ENCODE data around the gene NSMCE1.

Gene NSMCE1

DNA sequence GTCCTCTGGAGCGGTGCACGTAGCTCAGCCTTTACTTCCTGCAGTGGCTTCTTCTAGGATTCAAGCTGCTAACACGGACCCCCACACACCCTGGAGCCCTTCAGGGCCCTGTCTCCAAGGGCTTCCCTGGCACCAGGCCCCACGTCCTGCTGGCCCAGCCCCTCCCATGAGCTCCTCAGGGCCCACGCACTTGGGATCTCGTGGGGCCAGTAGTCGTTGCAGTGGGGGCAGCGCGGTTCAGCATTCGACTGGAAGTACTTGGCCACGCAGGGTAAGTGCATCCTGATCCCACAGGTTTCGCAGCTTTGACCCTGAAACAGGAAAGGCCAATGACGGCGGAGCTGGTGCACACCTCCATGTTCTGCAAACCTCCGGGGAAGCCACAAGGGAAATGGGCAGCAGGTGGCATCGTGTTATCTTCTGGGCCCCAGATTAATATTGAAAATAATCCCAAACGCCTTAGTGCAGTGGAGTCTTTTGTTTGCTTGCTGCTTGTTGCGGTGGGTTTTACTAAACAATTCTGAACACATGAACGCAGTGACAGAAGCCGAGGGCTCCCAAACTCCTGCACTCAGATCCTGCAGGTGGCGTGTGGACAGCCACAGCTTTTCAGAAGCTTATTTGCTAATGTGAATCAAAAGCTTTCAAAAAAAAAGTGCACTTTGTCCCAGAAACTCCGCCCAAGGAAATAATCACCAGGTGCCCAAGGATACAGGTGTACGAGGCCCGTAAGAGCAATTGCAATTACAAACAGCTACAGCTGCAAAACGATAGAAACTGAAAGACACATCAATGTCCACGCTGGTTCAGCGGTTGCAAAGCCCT, 42.8 kb downstream of the NSMCE1 start:
- no peak for DNase-seq
- in situ Hi-C loops (cut with HindIII; ENCODE audit: low pct_ligation_motif_present, low pct_unique_long_range_greater_than_20kb, low sequenced_read_pairs): no loop called here

DNA sequence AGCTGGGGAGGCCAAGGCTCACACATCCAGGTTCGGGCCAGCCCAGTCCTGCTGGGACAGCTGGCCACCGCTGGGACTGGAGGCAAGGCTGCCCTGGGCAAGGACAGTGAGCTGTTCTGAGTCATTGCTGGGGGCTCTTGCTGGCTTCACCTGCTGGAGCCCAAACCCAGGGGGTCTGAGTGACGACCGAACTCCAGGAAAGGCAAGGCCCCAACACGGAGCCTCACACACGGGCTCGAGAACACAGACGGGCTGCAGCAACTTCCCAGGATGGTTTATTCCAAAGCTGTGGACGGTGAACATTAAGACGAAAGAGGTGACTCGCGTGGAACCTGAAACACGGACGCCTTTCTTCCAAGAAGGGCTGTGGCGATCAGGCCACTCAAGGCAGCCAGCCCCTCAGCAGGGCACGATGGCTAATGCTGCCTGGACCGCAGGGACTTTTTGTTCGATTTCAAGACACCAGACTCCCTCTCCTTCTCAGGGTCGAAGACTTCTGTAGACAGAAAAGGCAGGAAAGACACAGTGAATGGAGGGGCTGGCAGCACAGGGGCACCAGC, 43.8 kb downstream of the NSMCE1 start:
- DNase-seq: no peak
- in situ Hi-C loops (cut with HindIII; ENCODE audit: low pct_ligation_motif_present, low pct_unique_long_range_greater_than_20kb, low sequenced_read_pairs): no loop called here

DNA sequence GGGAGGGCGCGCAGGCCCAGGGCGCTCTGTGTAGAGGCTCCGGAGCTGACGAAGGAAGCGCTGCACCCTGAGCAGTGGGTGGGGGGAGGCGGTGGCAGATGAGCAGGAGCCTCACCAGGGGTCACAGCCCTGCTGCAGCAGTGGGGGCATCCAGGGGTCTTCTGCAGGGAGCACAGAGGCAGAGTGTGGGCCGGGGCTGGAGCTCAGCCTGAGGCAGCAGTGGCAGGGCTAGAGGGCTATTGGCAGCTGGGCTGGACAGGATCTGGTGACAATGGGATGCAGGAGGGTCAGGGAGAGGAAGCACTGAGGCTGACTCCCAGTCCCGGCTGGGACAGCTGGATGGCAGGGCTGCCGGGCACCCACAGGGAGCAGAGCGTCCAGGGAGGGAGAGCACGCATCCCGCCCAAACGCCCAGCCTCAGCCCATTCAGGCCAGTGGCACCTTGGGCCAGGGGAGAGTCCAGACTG, 44.3 kb downstream of the NSMCE1 start:
- in situ Hi-C loops (cut with HindIII; ENCODE audit: low pct_ligation_motif_present, low pct_unique_long_range_greater_than_20kb, low sequenced_read_pairs): no loop called here
- no peak for DNase-seq

DNA sequence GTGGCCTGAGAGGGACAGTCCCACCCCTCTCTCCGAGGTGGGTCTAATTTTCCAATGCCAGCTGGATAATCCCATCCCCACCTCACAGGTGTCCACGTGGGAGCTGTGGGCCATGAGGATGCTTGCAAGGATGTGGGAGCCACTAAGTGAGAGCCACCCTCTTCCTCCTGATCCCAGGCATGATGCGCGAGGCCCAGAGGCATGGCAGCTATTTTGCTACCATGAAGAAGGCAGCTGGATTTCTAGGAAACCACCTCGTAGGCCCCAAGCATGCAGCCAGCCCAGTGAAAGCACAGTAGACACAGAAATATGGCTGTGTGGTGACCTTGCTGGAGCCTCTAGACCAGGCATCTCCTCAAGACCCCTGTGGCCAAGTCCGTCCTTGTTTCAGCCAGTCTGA, 44.9 kb downstream of the NSMCE1 start:
- no peak for DNase-seq
- in situ Hi-C loops (cut with HindIII; ENCODE audit: low pct_ligation_motif_present, low pct_unique_long_range_greater_than_20kb, low sequenced_read_pairs): no loop called here

DNA sequence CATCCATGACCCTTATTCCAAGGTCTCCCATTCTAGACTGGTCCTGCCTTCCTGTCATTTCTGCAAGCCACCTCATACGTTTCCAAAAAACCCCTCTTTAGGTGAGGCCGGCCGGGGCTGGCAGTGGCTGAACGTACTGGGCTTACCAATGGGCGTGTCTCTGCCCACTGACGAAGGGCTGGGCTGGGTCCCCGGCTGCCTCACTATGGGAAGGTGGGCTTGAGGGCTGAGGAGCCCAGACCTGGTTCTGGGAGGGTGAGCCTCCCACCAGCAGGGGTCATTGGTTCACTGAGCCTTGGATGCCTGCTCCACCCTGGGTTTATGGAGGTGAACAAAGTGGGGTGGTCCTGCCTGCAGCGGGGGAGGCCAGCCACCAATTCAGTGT, 45.4 kb downstream of the NSMCE1 start:
- in situ Hi-C loops (cut with HindIII; ENCODE audit: low pct_ligation_motif_present, low pct_unique_long_range_greater_than_20kb, low sequenced_read_pairs): no loop called here
- DNase-seq: no peak

DNA sequence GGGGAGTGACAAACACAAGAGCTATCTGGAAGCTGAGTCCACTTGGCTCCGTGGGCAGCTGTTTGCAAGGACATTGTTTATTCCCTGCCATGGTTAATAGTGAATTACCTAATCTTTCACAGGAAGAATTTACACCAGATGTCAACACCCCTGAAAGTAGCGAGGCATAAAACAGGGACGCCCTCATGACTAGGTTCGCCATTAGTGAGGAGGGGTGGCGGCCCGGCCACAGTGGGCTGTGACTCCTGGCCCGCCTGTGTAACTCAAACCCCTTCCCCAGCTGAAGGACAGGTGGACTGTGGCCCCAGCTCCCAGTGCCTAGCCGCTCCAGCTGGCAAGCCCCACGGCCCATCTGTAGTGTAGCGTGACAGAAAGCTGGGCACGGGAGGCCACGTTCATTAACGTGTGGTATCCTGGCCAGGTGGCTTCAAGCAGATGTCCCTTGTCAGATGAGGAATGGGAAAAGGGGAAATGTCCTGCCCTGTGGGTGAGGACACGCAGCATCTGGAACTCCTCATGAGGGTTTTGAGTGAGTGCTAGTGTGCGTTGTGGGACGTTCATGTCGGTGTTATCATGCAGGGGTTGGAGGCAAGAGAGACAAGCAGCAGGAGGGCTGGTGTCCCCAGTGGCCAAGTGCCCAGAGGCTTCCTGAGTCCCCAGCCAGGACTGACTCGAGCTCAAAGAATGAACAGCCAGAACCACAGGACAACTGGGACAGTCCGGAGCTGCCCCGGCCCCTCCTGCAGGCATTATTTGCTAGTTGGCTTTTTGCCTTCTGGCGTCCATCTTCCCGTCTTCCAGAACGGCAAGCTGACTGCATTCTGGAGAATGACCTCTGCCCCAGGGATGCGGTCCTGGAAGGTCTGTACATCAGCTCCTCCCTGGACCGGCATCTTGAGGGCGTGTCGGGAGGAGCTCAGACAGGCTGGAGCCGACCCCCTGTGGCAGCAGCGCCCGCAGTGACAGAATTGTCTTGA, 46.0 kb downstream of the NSMCE1 start:
- in situ Hi-C loops (cut with HindIII; ENCODE audit: low pct_ligation_motif_present, low pct_unique_long_range_greater_than_20kb, low sequenced_read_pairs): no loop called here
- peak; percentile 24 for DNase-seq

DNA sequence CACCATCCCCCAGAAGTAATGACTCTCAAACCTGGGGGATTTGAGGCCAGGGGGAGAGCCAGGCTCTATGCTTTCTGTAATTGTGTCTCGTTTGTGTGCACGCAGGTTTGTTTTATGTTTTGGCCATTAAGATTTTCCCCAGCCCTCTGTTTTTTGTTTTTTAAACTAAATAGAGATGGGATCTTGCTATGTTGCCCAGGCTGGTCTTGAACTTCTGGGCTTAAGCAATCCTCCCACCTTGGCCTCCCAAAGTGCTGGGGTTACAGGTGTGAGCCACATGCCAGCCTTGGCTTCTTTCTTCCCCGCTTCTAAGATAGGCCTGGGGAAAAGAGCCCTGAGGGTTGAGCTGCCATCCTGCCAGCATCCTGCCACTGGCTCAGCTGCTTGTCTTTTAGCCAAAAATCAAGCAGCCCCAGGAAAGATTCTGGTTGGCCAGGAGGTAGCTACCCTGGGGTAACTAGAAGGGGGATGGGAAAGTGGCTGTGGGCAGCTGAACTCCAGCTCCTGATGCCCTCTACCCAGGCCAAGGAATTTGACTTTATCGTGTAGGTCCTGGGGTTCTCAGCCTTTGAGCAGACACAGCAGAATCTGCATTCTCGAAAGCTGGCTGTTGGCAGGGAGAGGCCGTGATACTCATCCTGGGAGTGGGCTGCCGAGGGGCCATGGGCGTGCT, 46.9 kb downstream of the NSMCE1 start:
- in situ Hi-C loops (cut with HindIII; ENCODE audit: low pct_ligation_motif_present, low pct_unique_long_range_greater_than_20kb, low sequenced_read_pairs): no loop called here
- no peak for DNase-seq

DNA sequence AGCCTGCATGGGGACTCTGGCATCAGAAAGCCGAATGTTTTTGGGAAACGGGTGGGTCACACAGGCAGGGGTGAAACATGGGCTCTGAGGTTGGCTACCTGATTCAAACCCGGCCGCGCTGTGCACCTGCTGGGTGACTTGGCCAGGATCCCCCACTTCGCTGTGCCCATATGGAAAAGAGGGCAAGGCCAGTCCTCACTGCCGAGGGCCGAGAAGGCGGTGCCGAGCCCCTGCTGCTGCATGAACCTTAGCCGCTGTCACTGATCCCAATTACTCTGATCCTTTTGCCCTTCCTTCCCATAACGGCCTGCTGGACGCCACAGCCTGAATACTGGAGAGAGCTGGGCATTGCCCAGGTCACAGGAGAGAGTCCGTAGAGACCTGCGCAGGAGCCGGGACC, 47.6 kb downstream of the NSMCE1 start:
- DNase-seq: no peak
- in situ Hi-C loops (cut with HindIII; ENCODE audit: low pct_ligation_motif_present, low pct_unique_long_range_greater_than_20kb, low sequenced_read_pairs): no loop called here

DNA sequence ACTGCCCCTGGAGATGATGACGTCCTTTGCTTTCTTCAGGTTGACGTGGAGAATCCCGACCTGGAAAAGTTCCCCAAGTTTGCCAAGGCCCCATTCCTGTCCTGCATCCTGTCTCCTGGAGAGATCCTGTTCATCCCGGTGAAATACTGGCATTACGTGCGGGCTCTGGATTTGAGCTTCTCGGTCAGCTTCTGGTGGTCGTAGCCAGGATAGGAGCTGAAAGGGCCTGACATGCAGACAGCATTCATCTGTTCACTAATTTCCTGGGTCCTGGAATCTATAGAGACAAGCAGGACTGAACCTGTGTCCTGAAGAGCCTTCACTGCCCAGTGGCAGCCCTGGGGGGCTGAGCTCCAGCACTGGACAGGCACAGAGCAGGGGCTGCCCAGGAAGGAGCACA, 48.0 kb downstream of the NSMCE1 start:
- in situ Hi-C loops (cut with HindIII; ENCODE audit: low pct_ligation_motif_present, low pct_unique_long_range_greater_than_20kb, low sequenced_read_pairs): no loop called here

DNA sequence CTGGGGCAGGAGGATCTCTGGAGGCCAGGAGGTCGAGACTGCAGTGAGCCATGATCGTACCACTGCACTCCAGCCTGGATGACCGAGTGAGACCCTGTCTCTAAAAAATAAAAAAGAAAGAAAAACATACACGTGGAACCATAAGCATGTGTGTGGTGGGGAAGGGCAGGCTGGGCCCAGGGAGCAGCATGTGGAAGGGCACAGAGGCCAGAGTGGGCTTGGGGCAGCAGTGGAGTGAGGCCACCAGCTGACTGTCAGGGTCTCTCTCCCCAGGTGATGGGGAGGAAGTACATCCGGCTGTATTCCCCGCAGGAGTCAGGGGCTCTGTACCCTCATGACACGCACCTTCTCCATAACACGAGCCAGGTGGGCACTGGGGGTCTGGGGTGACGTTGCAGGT, 48.5 kb downstream of the NSMCE1 start:
- DNase-seq: no peak
- in situ Hi-C loops (cut with HindIII; ENCODE audit: low pct_ligation_motif_present, low pct_unique_long_range_greater_than_20kb, low sequenced_read_pairs): no loop called here

More for the DNA sequence above, 48.0 kb downstream of the NSMCE1 start:
- DNase-seq: no peak

DNA sequence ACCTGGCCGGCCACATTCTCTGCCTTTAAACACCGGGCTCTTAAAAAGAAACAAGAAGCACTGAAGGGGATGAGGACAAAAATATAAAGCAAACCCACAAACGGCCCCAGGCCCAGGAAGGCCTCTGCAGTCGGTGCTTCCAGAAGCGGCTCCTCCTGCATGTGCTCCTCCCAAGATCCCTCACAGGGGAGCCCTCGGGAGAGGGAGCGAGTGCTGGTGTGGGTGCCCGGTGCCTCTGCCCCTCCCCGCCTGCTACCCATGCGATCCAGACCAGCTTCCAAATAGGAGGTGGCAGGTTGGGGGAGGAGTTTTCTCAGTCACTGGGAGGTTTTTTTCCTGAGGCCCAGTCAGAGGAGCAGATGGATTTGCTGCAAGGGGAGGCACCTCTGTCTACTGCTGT, 49.4 kb downstream of the NSMCE1 start:
- in situ Hi-C loops (cut with HindIII; ENCODE audit: low pct_ligation_motif_present, low pct_unique_long_range_greater_than_20kb, low sequenced_read_pairs): no loop called here
- DNase-seq: no peak

DNA sequence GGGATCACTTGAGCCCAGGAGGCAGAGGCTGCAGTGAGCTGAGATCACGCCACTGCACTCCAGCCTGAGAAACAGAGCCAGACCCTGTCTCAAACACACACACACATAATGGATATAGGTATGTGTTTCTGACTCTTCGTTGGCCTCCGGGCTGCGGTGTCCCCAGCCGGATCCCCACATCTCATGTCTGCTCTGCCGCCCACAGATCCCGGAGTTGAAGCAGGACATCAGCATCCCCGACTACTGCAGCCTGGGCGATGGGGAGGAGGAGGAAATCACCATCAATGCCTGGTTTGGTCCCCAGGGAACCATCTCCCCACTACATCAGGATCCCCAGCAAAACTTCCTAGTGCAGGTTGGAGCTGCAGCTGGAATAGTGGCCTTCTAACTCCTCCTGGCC, 49.8 kb downstream of the NSMCE1 start:
- no peak for DNase-seq
- in situ Hi-C loops (cut with HindIII; ENCODE audit: low pct_ligation_motif_present, low pct_unique_long_range_greater_than_20kb, low sequenced_read_pairs): no loop called here

DNA sequence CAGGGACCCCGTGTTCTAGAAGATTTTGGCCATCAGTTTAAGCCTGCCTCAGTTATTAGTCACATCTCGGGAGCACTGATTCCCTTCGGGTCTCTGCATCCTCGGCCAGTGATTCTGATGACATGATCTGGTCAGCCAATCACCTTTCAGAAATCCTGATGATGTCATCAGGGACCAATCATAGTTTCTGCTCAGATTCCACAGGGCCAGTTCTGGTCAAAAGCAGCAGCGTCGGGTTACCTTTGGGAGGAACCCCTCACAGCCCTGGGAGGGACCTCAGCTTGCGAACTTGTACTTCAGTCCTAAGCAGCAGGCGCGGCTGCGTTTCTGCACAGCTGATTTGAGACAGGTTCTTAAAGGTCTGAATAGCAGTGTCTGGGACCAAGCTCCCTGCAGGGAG, 51.3 kb downstream of the NSMCE1 start:
- in situ Hi-C loops (cut with HindIII; ENCODE audit: low pct_ligation_motif_present, low pct_unique_long_range_greater_than_20kb, low sequenced_read_pairs): no loop called here
- DNase-seq: peak; percentile 75

DNA sequence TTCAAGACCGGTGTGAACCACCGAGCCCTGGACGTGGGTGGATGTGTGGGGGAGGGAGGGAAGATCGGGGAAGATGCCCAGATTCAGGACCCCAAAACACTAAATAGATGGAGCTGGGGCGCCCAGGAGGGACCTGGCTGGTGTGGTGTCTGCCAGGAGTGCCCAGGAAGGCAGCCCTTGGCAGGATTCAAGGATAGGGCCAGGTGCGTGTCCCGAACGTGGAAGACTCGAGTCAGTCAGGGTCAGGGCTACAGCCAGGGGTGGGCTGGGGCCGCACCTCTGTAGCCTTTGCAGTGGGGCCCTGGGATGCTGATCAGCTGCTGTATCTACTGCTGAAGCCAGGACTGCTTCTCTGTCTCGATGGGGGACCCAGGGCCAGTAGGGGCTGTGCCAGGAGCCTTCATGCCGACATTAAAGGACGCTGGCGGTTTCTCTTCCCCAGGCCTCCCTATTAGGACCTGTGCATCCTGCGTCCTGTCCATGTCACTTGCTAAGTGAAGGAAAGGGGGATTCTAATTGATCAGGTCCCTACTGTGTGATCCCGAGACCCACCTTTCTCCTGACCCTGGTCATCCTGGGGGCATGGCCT, 52.2 kb downstream of the NSMCE1 start:
- in situ Hi-C loops (cut with HindIII; ENCODE audit: low pct_ligation_motif_present, low pct_unique_long_range_greater_than_20kb, low sequenced_read_pairs): no loop called here
- no peak for DNase-seq

DNA sequence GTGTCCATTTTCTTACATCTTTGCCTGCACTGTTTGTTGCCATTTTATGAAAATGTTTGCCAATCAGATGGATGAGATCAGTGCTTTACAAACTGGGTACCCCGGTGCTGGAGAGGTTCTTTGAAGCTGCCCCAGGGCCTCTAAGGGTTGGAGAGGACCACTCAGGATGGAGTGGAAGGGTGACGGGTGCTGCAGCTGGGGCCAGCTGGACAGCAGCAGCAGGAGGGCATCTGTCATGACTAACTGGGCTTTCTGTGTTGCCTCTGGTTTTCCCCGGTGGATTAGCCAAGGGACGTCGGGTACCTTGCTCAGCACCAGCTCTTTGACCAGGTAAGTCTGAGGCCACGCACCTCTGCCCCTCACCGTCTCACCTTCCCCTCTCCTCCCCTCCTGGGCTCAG, 52.9 kb downstream of the NSMCE1 start:
- in situ Hi-C loops (cut with HindIII; ENCODE audit: low pct_ligation_motif_present, low pct_unique_long_range_greater_than_20kb, low sequenced_read_pairs): no loop called here
- DNase-seq: no peak

DNA sequence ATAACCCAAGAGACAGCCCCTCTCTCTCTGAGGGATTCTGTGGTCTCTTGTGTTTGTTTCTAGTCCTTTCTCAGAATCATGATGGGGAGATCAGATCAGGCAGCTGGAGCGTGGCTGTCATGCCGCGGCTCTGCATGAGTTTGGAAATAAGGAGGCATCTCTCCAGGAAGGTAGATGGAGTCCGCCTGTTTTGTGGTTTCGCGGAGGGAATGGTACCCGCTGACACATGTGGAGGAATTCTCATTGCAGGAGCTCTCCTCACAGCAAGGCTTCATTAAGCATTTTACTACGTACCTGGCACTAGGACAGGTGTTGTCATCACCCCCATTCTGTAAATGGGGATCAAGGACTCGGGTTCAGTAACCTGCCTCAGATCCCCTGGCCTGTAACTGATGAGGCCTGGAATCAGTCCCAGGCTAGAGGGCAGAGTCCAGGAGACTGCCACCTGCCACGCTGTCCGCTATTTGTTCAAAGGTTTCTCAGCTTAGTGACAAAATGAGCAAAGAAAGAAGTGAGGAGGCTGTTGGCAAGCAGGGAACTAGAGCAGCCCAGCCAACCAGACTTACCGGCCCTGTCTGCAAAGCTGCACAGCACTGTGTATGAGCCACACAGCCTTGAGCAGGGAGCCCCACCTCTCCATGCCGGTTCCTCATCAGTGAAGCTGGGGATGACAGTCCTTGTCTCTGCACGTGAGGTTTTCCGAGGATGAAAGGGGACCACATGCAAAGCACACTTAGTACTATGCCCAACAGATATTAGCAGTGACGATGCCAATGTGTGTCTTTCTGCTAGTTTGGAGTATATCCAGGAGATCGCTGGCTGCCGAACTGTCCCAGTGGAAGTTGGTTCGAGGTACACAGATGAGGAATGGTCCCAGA, 54.2 kb downstream of the NSMCE1 start:
- DNase-seq: no peak
- in situ Hi-C loops (cut with HindIII; ENCODE audit: low pct_ligation_motif_present, low pct_unique_long_range_greater_than_20kb, low sequenced_read_pairs): no loop called here

DNA sequence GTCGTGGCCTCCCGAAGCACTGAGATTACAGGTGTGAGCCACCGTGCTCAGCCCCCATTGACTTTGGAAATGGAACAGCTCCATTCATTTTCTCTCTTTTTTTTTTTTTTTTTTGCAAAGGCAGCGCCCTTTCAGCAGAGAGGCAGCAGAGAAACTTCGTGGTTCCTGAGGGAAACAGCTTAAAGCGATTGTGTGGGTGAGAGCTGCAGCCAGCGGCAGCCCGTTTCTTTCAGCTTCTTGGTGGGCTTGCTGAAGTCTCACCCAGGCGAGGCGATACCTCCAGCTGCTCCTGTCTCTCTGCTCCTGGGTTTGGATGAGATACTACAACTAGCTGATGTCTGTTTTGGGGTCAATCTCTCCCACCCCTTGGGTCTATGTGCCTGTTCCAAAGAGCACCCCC, 57.5 kb downstream of the NSMCE1 start:
- DNase-seq: no peak
- in situ Hi-C loops (cut with HindIII; ENCODE audit: low pct_ligation_motif_present, low pct_unique_long_range_greater_than_20kb, low sequenced_read_pairs): no loop called here

DNA sequence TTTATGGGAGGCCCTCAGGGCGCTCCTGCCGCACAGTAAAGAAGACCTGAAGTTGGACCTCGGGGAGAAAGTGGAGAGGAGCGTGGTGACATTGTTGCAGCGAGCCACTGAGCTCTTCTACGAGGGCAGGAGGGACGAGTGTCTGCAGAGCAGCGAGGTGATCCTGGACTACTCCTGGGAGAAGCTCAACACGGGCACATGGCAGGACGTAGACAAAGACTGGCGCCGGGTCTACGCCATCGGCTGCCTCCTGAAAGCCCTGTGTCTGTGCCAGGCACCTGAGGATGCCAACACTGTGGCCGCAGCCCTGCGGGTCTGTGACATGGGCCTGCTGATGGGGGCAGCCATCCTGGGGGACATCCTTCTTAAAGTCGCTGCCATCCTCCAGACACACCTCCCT, 58.4 kb downstream of the NSMCE1 start:
- DNase-seq: no peak
- in situ Hi-C loops (cut with HindIII; ENCODE audit: low pct_ligation_motif_present, low pct_unique_long_range_greater_than_20kb, low sequenced_read_pairs): no loop called here

Measured in ACHN (cell line).